CD1c-positive myeloid dendritic cell (primary cell): ENCODE measurements around the gene KRTAP10-6.
A peak's percentile ranks its signal among the peaks of the same experiment; 100 is the strongest.
"Not testable (repeated sequence)": the region's sequence is repeated elsewhere in the genome, so short reads cannot be mapped to it uniquely, and the experiment has no call there.

Experiments used
- DNase-seq: peaks from one replicate; pipeline ENCODE4 v3.0.0-alpha.2; 2016; ENCODE audit errors: extremely low spot score

The KRTAP10-6 gene, protein sequence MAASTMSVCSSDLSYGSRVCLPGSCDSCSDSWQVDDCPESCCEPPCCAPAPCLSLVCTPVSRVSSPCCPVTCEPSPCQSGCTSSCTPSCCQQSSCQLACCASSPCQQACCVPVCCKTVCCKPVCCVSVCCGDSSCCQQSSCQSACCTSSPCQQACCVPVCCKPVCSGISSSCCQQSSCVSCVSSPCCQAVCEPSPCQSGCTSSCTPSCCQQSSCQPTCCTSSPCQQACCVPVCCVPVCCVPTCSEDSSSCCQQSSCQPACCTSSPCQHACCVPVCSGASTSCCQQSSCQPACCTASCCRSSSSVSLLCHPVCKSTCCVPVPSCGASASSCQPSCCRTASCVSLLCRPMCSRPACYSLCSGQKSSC

DNA sequence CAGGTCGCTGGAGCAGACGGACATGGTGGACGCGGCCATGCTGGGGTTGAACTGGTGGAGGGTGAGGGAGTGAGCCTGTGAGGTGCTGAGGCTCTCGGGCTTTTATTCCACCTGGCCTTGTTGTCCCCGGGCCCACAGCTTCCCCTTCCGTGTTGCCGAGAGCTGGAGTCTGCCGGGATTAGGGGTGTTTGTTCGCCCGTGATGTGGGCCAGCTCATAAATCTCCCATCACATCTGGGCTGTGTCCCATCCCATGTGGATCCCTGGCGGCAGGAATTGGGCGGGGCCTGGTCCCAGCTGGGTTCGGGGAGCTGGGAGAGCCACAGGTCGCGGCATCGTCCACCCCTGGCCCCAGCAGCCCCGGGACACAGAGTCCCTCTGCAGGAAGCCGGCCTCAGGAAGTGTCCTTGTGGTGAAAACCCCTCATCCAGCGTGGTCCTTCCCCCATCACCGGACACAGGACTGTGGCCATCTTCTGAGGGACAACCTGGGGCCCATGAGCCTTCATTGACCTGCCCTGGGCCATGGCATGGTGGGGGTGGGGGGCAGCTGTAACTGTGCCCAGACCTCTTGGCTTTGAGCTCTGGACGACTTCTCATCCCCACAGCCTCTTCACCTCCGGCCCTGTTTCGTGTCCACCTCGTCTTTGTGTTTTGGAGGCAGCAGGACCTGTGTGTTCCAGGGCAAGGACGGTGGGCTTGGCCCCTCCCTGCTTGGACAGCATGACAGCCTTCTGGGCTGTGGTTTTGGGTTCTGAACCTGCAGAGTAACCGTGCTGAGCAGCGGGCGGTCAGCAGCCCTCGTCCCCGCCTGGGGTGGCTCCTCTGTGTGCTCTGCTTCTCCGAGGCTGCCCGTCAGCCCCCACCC, at the start of gene KRTAP10-6:
Gene KRTAP10-6 (minus strand): TSS at position 60 of the 866 bp plus-strand sequence. CDS start 21 bp downstream, at position 39.
- no peak for DNase-seq

DNA sequence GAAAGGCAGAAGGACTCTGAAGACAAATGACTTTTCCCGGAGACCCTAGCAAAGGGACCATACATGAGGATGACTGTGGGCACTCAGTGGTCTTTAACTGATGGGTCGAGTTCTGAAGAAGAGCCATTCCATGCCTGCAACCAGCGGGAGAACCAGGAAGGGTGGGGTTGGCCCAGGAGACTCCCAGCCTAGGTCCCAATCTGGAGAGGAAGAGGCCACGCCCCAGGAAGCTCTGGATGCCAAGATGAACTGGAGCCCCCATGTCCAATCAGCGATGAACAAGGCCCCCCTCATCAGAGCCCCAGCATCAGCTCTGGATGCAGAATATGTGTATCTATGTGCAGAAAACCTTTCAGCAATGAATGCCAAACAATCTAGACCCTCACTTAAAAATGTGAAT, 48.5 kb upstream of the KRTAP10-6 start:
- no peak for DNase-seq

DNA sequence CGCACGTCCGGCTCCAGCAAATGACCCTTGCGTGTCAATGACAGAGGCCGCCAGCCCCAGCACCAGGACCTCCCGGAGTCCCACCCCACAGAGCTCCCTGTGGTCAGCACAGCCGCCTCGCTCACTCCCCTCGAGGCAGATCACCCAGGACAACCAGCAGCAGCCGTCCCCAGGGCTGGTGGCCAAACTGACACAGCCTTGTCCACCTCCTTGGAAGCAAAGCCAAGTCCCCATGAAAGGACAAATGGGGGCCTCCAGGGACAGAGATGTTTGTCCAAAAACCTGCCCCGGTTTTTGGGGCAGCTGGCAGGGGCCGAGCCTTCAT, 47.0 kb upstream of the KRTAP10-6 start:
- no peak for DNase-seq

DNA sequence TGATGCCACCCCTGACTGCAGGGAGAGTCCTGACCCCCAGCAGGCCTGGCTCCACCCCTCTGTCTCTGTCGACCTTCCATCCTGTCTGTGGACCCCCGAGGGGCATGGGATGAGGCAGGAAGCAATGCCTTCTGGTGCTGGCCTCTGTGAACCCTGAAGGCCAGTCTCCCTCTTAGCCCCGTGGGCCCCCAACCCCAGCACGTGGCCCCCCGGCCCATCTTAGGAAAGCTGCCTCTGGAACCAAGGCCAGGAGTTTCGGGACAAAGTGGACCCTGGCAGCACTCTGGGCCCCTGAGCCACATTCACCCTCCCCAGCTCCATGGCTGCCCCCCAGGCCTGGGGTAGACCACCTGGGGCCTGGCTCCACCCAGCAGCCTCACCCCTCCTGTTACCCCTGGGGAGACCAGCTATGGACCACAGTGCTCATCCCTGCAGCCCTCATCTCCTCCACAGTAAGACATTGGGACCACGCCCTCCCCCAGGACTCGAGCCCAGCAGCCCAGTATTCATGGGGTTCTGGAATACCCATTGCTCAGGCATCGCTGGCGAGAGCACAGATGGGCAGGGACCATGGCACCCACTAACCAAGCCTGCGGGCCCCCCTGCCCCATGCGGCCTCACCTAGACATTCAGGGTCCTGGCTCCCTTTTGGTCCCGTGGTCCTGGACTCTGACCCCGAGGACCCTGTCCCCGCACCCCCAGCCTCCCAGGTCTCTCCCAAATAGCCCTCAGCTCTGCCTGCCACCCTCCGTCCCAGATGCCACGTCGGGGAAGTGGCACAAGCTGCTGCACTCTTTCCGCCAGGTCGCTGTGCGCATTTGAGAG, 46.4 kb upstream of the KRTAP10-6 start:
- not testable (repeated sequence) for DNase-seq

DNA sequence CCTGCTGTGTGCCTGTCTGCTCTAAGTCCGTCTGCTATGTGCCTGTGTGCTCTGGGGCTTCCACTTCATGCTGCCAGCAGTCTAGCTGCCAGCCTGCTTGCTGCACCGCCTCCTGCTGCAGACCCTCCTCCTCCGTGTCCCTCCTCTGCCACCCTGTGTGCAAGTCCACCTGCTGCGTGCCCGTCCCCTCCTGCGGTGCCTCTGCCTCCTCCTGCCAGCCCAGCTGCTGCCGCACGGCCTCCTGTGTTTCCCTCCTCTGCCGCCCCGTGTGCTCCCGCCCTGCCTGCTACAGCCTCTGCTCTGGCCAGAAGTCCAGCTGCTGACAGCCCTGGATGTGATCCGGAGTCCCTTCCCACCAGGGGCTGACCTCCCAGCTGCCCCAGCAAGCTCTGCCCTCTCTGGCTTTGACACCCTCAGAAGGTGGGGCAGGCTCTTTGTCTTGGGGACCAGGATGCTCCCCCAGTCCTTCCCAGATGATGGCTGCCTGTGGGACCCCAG, 45.6 kb upstream of the KRTAP10-6 start:
- DNase-seq: not testable (repeated sequence)

DNA sequence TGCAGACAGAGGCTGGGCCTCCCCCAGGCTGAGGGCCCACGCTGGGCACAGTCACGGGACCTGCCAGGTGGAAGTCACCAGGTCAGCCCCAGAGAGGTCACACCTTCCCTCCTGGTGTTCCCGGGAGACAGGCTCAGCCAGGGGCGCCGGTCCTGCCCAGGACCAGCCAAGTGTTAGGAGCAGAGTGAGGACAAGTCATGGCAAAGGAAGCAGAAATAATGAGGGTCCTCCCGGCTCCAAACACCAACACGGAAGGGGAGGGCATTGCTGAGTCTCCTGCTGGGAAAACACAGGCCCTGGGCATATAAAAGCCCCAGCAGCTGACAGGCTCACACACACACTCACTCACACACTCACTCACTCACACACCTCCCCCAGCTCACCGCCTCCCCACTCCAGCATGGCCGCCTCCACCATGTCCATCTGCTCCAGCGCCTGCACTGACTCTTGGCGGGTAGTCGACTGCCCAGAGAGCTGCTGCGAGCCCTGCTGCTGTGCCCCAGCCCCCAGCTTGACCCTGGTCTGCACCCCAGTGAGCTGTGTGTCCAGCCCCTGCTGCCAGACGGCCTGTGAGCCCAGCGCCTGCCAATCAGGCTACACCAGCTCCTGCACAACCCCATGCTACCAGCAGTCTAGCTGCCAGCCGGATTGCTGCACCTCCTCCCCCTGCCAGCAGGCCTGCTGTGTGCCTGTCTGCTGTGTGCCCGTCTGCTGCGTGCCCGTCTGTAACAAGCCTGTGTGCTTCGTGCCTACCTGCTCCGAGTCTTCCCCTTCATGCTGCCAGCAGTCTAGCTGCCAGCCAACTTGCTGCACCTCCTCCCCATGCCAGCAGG, 44.9 kb upstream of the KRTAP10-6 start, which contains the start of gene KRTAP10-10:
Gene KRTAP10-10 (plus strand): TSS at position 339 of the 833 bp plus-strand sequence. CDS start 62 bp downstream, at position 401.
- DNase-seq: no peak

DNA sequence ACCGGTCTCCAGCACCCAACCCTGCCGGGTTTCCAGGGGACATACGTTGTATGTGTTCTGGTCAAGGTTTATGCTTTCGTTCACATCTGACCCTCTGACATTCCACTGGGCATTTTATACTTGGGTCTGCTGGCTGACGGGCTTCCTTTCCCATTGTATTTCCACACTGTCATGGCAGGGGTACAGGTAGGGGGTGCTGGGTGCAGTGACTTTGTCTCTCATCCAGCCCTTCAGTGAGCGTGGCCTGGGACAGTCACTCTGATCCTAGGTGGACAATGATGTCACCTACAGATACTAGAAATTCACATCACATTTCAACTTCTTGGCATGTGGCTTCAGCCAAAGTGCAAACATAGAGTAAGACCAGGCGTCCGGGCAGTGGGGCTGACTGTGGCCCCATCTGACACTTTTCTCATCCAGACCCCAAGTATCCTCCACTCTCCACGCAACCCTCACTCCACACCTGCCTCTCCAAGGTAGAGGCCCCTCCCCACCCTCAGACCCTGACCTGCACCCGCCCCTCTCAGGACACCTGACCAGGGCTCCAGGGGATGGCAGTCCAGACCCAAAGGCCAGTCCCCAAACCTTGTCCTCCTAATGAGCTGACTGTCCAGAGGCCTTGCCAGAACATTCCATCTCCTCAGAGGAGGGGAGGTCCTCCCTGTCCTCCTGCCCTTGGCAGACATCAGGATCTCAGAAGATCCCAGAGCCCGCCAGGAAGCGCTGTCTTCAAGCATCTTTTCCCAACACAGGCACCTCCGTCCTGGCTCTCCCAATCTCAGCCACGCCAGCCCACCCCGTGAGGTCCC, 44.1 kb upstream of the KRTAP10-6 start:
- DNase-seq: no peak

DNA sequence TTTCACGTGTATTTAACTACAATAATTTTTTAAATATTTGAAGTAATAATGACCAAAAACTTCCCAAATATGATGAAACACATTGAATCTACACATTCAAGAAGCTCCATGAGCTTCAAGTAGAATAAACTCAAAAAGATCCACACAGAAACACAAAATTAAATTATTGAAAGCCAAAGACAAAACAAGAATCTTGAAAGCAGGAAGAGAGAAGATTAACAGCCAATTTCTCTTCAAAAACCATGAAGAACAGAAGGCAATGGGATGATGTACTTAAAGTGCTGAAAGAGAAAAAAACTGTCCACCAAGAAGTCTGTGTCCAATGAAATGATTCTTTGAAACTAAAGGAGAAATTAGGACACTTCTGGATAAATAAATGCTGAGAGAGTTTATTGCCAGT, 39.8 kb upstream of the KRTAP10-6 start:
- DNase-seq: no peak

DNA sequence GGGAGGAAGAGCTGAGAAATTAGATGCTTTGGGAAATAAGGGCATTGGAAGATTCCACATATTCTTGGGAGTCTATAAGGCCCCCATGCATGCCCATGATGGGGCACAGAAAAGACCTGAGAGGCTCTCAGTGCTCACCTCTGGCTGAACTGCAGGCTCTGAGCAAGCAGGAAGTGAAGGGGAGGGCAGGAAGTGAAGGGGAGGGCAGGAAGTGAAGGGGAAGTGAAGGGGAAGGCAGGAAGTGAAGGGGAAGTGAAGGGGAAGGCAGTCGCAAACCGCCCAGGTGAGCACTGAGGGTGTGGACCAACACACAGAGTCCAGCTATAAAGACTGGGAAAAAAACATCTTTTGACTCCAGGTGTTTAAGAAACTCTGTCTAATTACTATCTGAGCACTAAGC, 38.1 kb upstream of the KRTAP10-6 start:
- DNase-seq: no peak

DNA sequence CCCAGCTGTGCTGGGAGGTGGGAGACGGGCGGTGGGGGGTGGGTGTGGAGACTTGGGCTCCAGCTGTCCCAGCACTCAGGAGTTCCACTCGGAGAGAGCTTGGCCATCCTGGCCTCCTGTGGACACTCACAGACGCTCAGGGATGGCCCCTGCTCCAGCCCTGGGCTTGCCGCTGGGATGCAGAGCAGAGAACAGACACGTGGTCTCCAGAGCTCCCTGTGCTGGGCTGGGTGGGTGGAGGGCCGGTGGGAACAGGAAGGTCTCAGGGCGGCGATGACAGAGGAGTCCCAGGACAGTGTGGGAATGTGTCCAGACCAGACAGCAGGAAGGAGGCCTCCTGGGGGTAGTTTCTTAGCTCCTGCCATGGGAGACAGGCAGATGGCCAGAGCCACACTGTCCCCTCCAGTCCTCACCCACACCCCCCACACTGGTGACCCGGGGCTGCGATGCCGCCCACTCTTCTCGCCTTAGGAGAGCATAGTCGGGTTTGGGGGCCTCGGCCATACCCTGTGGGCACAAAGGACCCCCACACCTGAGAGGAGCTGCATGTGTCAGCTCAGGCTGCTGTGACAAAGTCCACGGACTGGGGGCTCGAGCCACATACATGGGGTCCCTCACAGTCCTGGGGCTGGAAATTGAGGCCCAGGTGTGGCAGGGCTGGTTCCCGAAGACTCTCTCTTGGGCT, 36.5 kb upstream of the KRTAP10-6 start:
- no peak for DNase-seq

DNA sequence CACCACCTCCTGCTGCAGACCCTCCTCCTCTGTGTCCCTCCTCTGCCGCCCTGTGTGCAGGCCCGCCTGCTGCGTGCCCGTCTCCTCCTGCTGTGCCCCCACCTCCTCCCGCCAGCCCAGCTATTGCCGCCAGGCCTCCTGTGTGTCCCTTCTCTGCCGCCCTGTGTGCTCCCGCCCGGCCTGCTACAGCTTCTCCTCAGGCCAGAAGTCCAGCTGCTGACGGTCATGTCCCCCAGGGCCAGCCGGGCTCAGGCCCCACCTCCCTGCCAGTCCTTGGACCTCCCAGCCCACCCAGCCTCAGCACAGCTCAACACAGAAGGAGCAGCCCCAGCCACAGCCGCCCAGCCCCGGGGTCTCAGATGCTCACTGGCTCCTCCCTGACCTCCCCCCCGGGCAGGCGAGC, 35.5 kb upstream of the KRTAP10-6 start:
- not testable (repeated sequence) for DNase-seq

DNA sequence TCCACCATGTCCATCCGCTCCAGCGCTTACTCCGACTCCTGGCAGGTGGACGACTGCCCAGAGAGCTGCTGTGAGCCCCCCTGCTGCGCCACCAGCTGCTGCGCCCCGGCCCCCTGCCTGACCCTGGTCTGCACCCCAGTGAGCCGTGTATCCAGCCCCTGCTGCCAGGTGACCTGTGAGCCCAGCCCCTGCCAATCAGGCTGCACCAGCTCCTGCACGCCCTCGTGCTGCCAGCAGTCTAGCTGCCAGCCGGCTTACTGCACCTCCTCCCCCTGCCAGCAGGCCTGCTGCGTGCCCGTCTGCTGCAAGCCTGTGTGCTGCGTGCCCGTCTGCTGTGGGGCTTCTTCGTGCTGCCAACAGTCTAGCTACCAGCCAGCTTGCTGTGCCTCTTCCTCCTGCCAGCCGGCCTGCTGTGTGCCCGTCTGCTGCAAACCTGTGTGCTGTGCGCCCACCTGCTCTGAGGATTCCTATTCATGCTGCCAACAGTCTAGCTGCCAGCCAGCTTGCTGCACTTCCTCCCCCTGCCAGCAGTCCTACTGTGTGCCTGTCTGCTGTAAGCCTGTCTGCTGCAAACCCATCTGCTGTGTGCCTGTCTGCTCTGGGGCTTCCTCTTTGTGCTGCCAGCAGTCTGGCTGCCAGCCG, 35.0 kb upstream of the KRTAP10-6 start:
- DNase-seq: not testable (repeated sequence)

DNA sequence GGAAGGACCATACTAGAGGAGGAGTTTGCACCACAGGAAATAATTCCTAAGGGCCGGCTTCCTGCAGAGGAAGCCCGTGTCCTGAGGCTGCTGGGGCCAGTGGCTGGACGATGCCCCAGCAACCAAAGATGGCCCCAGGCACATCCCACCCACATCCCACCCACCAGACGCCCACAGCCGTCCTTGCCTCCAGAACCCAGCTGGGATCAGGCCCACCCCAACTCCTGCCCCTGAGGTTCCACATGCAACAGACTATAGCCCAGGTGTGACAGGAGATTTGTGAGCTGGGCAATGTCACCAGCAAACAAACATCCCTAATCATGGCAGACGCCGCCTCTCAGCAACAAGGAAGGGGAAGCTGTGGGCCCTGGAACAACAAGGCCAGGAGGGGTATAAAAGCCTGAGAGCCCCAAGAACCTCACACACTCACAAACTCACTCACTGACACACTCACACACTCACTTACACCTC, 34.4 kb upstream of the KRTAP10-6 start, which contains the start of gene KRTAP10-9:
Gene KRTAP10-9 (plus strand): TSS at position 421 of the 471 bp plus-strand sequence. CDS start 79 bp downstream, outside the sequence.
- DNase-seq: no peak

DNA sequence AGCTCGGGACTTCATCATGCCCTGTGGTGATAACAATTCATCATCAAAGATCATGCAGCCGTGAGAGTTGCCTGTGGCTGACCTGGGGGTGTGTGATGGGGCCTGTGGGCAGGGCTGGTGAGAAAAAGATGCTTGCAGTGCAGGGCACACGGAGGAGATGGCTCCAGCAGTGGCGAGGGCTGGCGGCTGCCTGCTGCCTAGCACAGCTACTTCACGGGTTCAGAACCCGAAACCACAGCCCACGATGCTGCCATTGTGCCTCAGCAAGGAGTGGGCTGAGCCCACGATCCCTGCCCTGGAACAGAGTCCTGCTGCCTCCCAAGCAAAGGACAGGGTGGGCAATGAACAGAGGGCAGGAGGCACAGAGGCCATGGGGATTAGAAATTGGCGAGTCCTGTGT, 34.0 kb upstream of the KRTAP10-6 start:
- no peak for DNase-seq

DNA sequence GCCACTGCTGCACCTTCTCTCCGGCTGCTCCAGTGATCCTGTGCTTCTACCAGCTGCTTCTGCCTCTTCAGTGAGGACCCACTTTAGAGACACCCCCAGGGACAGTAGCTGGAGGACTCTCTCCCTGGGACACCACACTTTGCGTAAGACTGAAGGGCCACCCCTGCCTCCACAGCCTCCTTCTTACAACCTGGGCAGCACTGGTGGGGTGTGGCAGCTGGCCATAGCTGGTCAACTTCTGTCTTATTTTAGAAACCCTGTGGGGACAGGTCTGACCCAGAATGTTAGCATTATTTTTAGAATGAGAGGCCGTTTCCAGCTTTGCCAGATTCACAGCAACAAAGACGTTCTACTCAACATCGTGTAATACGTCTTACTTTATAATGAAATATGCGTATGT, 33.5 kb upstream of the KRTAP10-6 start:
- no peak for DNase-seq

DNA sequence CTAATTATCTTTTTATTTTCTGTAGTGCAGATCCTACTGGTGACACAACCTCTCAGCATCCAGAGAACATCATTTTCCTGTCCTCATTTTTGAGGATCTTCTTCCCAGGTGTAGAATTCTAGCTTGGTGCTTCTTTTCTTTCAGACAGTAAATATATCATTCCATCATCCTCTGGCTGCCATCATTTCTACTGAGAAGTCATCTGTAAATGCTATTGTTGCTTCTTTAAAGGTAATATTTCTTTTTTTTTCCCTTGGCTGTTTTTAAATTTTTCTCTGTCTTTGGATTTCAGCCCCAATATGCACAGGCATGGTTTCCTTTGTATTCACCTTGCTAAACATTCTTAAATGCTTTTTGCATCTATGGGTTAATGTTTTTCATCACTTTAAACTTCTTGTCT, 31.3 kb upstream of the KRTAP10-6 start:
- DNase-seq: no peak

DNA sequence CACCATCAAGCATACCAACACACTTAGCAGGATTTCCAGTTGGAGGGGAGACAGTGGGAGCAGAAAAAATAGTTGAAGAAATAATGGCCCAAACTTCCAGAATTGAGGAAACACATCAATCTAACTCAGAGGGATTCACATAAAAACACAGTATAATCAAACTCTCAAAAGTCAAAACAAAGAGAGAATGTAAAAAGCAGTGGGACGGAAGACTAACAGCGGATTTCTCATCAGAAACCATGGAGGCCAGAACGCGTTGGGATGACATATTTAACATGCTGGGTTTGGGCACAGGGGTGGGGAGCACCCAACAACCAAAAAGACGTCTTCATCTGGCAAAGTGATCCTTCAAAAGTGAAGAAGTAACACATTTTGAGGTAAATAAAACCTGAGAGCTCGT, 27.6 kb upstream of the KRTAP10-6 start:
- no peak for DNase-seq

DNA sequence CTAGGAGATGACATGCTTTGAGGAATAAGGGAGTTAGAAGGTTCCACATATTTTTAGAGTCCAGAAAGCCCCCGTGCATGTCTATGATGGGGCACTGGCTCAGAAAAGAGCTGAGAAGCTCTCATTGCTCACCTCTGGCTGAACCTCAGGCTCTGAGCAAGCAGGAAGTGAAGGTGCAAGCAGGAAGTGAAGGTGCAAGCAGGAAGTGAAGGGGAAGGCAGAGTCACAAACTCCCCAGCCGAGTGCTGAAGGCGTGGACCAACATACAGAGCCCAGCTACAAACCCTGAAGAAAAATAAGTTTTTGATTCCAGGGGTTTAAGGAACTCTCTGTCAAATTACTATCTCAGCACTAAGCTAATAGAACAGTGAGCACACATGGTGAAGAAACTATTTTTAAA, 26.6 kb upstream of the KRTAP10-6 start:
- peak; percentile 24 for DNase-seq

DNA sequence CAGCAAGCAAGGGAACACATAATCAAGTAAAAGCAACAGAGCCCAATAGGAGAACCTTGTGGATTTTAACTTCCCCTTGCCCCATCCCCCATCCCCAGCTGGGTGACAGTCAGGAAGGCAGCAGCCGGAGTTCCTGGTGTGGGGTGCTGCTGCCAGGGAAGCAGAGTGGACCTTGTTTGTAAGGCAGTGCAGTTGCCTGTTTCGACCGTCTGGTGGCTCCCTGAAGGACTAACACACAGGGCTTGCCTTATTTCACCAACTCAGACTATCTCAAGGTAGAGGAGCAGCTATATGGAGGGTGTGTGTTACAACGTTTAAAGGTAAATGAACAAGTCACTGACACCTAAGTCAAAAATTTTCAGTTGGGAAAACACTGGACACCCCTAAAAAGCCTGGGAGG, 26.2 kb upstream of the KRTAP10-6 start:
- peak; percentile 20 for DNase-seq
